Inferior parietal cortex (tissue), 1 donor: ENCODE data around the gene ZNF462.

Source experiments
- DNase-seq: peaks from one replicate; pipeline ENCODE4 v3.0.0-alpha.2; 2016; ENCODE audit errors: extremely low spot score

ZNF462 gene

DNA sequence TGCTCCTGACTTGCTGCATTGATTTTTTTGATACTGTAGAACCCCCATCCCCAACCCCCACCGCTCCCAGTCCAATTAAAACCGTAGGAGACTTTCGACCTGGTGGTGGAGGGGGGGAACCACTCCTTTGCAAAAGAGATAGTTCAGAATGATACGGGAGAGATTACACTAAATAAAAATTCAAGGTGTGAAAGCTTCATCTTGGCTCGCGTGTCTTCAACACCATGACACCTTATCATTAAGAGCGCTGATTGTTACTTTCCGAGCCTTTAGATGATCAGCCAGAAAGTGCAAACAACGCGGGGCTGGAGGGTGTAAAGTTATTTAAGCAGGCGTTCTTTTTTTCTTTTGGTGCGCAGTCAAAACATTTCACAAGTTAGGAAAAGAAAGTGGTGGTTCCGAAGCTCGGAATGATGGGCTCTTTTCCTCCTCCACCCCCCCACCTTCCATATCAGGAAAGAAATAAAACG is 1.3 kb upstream of the ZNF462 start:
- DNase-seq = no peak

DNA sequence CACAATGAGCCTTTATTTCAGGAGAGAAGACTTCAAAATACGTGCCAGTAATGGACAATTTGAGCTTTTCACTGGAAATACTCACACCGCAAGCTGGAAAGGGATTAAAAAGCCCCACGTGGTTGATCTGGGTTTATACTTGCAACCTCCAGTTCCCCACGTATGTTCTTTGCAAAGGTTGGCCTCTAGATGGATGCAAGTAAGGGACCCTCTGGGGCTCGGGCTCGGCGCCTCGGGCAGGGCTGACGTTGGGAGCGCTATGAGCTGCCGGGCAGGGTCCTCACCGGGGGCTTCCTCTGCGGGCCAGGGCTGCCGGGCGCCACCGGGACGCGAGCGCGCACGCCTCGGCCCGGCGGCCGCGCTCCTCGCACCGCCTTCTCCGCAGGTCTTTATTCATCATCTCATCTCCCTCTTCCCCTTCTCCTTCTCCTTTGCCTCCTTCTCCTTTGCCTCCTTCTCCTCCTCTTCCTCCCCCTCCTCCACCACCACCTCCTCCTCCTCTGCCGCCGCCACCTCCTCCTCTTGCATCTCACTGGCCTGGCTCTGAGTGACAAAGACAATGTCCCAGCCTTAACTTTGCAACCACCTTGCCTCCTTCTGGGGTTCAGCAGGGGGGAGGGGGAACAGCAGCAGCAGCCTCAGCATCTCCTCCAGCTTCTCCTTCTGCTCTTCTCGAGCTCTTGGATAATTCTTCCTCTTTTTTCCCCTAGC is 701 bp upstream of the ZNF462 start:
- DNase-seq = no peak

DNA sequence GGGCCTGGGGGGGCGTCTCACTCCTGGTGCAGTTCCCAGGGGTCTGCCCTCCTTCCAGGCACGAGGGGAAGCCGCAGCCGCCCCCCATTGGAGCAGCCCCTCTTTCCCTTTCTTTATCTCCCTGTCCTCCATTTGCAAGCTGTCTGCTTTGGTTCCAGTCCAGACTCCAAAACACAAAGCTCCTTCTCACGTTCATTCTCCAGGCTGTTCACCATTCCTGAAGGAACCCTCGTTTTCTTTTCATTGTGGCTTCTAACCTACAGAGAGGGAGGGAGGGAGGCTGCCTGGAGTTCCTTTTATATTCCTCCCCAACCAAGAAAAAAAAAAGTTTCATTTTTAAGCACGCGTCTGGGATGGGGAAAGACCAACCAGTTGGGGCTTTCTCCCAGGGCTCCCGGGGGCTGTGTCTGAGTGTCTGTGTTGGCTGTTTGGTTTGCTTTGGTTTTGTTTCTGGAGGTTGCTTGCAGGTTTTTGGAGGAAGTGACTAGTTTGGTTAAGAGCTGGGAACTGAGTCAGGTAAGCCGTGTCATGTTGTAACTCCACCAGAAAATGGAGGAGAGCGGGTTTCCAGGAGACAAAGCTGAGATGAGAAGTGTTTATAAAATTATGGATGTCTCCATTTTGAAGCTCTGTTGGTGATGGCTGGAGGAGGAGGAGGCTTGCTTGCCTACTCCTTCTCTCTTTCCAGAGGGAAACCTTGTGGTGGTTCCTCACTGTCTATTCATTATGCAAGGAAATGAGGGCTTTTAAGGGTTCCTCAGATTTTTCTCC is 1.6 kb downstream of the ZNF462 start:
- DNase-seq = no peak

DNA sequence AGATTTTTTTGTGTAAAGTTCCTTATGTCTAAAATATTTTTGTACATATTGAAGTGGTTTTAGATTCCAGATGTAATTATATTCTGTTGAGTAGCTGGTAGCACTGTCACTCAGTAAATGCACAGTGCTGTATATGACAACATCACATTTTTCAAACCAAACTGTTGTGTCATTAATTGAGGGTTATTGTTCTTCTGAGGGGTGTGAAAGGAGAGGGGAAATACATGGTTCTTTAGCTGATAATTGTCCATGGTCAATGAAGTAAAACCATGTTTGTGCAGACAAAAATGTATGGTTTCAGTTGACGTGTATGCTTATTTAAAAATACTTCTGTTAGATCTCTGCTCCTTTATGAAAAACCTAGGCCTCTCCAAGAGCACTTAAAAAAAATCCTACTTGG is 3.3 kb downstream of the ZNF462 start:
- no peak for DNase-seq

DNA sequence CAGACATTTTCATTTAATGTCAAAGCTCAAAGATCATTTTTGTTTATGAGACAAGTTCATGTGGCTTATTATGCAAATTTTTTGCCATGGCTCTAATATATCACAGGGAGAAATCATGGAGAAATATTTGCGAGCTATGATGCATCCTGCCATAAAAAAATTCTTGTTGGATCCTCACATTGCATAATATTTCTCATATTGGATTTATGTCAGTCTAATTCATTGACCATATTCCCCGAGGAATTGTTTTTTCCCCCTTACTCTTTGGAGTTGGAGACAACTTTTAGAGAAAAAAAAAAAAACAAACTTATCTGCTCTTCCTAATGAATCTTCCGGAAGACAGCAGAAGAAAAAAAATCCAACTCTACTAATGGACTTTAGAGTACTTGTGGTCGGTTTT is 4.3 kb downstream of the ZNF462 start:
- no peak for DNase-seq

DNA sequence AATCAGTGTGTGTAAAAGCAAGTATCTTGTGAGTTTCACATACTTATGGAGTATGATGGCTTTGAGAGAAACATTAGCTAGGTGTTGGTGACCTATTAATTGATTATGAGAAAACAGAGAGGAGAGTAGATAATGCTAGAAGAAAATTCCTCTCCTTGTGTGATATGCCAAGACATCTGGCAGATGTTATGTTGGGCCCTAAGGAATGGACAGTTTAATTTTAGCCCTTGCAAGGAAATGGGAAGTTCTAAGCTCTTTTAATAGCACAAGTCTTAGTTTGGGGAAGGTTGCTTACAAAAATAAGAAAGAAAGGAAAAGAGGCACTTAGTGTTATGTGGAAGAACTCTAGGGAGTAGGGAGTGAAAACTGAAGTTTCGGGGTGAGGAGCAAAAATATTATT is 5.1 kb downstream of the ZNF462 start:
- DNase-seq = no peak

DNA sequence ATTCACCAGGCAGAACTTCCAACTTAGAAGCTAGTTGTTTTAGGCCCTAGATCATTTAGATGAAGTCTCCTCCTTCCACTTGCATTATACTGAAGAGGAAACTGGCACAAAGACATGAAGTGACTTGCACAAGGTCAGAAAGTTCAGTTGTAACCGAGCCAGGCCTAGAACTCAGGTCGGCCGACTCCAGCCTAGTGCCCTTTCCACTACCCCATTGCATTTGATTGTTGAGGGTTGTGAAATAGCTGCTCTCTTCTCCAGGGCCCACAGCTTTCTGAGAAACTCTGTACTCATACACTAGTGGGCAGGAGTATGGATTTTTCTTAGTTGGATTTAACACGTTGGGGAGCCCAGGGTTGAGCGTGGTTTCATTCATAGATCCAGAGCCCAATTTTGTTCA is 5.6 kb downstream of the ZNF462 start:
- no peak for DNase-seq

DNA sequence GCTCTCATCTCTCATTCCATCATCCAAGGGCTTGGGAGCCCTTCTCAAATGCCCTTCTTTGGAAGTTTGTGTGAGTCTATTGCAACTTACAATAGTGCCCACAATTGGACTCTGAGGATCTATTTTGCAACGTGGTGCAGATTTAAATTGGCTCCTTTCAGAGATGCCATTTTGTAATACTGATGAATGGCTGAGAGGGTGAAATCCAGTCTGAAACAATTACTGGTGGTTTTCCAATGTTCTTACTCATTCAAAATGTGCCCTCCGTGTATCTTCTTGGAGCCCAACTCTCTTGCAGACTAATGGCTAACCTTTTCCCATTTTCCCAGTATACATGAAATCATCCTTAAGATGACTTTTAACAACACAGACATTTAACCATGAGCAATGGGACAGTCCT is 6.1 kb downstream of the ZNF462 start:
- DNase-seq = no peak

DNA sequence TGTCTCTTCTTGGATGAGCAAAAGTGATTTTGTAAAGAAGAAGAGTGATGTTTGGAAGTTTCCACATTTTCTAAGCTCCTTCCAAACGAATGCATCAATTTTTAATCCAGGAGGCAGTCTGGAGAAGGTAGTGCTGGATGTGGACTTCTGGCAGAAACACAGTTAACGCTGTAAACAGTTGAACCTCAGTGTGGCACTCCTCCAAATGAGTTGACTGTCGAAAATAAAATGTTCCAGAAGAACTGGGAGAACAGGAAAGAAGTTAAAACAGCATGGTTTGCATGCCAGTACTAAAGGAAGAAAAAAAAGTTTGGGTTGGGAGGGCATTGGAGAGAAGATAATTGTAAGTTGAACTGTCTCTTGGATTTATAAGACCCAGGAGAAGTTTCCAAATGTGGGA is 6.5 kb downstream of the ZNF462 start:
- DNase-seq = no peak

DNA sequence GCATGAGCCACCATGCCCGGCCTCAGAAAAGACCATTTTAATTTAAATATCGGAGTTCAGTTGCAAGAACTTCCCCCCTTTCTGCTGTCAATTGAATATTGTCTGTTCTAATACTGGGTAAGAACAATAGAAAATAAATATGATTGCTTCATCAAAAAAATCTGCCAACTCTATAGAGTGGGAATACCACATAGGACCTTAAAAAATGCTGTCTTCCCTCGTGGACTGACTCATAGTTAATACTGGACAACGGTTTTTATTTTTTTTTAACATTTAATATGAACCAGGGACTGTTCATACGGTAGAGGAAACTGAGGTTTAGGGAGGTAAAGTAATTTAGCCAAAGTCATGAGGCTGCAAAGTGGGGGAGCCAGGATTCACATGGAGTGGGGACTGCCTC is 9.7 kb downstream of the ZNF462 start:
- no peak for DNase-seq

DNA sequence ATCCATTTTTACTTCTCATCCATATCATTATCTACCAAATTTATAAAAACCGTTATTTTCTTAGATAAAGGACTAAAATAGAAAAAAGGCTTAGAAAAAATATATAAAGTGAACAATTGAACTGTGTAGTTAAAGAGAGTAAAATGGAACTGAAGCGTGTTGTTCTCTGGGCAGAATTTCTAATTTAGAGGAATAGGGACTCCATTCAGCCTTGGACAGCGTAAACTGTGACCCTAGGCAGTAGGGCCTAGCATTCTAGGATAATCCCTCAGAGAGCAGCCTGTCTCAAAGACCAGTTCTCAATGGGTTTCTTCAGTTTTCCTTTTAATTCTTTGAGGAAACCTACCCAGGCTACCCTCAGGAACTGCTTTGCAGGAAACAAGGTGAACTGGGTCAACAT is 11.1 kb downstream of the ZNF462 start:
- DNase-seq = no peak

DNA sequence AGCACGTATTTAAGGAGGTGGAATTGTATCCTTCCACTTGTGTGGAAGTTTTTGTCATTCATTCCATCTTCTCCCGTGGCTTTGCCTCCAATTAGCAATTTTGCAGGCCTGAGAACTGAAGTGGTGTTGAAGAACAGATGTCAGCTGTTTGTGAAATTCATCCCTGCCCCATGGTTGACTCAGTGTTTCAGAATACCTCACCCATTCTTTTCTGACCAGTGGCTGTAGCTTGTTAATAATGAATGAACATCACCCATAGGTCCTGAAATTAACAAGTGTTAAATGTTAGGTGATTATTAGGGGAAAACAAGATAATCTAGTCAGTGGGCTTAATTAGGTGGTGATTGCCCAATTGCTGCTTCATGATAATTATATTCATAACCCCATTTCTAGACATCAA is 11.7 kb downstream of the ZNF462 start:
- no peak for DNase-seq

DNA sequence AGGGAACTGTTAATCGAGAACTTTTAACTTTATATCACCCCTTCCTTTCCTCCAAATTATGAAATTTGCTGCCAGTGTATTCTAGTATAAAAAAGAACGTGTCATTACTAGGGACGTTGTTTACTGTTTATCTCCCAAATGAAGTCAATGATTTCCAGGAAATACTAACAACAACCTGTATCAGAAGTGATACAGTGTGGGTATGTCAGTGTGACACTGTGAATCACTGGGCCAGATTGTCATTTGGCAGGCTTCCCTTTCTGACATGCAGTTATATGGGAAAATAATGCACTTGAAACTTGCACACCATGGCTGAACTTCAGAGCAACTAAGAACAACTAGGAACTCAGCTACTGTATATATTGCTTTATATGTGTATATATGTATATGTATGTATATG is 12.6 kb downstream of the ZNF462 start:
- no peak for DNase-seq

DNA sequence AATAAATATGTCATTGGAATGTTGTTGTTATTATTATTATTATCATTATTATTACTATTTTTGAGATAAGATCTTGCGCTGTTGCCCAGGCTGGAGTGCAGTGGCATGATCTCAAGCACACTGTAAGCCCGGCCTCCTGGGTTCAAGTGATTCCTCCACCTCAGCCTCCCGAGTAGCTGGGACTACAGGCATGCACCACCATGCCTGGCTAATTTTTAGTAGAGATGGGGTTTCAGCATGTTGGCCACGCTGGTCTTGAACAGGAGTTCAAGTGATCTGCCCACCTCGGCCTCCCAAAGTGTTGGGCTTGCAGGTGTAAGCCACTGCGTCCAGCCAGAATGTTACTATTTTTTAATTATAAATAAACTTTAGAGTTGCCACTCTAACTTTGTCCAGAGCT is 14.4 kb downstream of the ZNF462 start:
- no peak for DNase-seq

DNA sequence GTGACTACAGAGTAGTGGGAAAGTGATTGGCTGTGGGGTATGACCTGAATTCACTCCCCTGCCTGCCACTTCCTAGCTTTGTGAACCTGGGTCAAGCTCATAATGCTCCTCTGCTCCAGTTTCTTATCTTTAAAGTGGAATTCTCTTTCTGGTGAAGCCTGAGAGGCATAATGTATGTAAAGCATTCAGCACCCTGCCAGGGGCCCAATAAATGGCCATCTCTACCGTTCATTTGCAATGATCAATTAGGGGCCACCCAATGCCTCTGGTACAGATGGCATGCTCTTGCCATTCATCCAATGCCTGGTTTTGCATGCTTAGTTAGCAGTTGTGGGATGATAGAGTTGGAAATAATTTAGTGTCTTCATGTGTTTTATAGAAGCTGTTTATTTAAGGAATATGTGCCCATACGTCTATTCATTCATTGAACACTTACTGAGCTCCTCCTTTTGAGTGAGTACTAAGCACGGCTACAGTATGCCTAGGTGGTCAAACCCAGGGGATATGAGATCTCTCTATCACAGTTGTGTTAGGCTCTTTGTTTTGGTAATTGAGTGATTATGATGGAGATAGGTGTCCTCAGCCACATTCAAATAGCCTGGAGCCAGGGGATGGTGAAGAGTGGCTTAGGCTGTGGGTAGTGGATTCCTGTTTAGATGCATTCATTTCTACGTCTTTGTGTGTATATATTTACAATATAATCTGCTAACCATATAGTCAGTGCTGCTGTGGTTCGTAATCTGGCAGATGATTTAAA is 15.3 kb downstream of the ZNF462 start:
- DNase-seq = no peak

DNA sequence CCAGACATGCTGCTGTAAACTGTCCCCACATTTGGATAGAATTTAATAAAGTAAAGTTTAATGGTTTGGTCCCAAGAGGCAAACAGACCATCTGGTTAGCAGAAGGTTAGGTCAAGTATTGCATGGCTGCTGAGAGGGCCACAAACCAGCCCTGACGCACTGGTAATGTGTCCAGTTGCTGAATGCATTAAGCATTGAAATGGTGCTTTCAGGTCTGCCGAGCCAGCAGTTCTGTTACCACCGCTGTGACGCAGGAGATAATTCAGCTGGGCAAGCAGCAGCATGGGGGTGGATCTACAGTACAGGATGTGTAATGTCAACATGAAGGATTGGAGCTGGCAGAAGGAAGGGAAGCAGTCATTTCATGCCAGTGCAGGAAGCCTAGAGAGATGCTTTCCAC is 16.0 kb downstream of the ZNF462 start:
- DNase-seq = no peak

DNA sequence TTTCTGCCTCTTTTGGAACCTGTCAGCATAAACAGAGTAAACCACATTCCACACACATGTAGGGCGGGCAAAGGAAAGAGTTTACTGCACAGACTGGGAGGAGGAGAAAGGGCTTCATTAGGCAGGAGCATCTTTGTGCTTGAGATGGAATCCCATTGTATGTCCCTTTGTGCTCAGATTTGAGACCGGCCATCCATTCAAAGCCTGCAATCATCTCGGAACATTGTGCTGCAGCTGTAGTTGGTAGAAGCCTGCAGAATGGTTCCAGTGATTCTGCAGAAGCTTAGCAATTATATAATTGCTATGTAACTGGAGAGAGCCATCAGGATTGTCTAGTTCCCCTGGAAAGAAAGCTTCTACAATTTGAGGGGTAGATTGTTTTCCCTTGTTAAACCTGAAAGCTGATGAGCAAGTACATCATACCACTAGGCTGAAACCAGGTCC is 16.5 kb downstream of the ZNF462 start:
- DNase-seq = peak; percentile 73

DNA sequence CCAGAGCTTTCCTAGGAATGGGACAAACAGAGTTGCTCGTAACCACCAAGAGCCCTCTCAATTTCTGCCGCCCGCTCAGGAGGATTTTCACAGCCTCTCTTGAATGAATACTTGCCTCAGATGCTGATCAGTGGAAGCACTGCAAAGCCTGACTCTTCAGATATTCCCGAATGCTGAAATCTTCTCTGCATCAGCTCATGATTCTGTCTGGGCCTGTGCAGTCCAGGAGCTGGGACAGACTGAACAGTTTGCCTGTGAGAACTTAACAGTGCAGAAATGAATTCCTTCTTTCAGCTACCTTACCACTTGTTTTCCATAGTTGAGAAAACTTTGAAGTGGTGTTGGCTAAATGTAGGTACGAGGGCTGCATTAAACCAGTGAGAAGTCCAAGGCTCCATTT is 17.1 kb downstream of the ZNF462 start:
- no peak for DNase-seq

DNA sequence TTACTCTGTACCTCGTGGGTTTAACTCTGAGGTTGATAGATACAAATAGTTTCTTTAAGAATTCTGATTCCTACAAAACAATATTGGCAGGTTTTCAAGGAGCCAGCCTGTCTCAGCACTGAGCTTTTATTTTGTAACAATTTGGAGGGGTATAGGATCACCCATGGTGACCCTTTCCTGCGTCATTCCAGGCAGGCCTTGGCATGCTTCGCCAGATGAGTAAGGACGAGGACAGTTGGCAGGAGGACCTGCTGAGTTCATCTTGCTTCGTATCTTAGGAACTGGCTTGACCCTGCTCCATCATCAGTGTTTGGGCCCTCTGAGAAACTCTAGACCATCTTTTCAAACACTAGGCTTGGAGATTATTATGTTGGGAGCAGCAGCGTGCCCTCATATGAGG is 17.9 kb downstream of the ZNF462 start:
- DNase-seq = no peak

DNA sequence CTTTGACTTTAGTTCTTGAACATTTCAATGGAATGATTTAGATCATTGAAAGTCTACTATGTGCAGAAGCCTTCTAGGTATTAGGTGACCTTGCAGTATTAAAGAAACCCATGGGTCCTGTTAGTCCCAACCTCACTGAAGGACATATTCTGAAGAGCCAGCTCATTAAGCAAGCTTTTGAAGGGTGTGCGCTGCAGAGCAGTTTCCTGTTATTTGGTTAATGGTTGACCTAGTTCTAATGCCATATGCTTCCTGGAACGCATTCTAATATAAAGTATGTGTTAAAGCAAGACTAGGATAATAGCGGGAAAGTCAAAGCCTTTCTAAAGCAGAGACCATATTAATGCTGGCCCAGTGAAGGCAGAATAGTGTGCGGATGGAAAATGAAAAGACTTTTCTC is 20.1 kb downstream of the ZNF462 start:
- DNase-seq = no peak

DNA sequence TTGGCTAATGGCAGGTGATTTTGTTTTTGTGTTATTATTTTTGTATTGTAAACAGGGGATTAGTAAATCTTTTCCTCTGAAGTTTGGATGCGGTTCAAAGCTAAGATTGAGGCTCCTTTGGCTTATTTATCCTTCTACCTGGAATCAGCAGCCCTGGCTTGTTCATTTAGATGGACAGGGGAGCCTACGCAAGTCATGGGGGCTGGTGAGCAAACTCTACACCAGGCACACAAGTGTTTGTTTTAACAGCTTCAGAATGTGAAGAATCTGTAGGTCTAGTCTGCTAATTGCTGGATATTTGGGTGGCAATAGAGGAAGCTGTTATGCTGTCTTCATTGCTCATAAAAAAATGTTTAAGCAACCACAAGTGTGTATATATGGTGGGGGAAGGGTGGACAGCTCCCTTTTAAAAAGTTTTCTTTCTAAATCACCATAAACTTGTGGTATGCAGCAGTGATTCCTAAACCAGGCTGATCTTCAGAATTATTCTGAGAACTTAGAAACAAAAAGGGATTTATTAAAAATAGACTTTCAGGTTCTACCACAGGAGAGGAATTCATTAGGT is 20.7 kb downstream of the ZNF462 start:
- no peak for DNase-seq

DNA sequence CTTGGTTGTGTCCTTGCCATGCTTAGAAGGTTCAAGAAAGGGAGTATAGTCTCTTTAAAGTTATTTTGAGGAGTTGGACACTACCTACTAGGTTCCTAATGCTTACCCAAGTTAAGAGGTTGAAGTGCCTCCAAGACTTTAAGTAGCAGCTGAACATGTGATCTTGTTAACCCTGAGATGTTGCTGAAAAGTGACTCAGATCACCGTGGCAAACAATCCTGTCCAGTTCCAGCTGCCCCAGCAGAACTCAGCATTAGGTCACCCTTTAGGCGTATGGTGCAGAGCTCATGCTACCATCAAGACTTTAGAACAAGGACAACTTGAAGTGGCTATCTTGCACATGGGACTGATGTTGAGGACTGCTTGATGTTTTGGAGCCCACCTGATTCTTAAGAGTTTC is 22.5 kb downstream of the ZNF462 start:
- DNase-seq = no peak
